A549 treated with ZK216348 at 1 μM for 4 hours (cell line): ENCODE measurements around the gene FAM76A. TPM values are rescaled to one million over a fixed set of nuclear protein-coding genes. Genes with fewer than 3 reads are reported as not detected.

Experiments
- total RNA-seq: library from RNA; stranded (reverse); fragments of 200-300 nt; extraction: Qiagen RNA extraction; gene quantifications from 5 replicates; pipeline ENCODE4 v1.2.3, GENCODE V29; 2022; ENCODE audit warnings: low read depth

FAM76A gene
- total RNA-seq, result 5.4 to 7.8 TPM (median 6.0 TPM) in 5 replicates

DNA sequence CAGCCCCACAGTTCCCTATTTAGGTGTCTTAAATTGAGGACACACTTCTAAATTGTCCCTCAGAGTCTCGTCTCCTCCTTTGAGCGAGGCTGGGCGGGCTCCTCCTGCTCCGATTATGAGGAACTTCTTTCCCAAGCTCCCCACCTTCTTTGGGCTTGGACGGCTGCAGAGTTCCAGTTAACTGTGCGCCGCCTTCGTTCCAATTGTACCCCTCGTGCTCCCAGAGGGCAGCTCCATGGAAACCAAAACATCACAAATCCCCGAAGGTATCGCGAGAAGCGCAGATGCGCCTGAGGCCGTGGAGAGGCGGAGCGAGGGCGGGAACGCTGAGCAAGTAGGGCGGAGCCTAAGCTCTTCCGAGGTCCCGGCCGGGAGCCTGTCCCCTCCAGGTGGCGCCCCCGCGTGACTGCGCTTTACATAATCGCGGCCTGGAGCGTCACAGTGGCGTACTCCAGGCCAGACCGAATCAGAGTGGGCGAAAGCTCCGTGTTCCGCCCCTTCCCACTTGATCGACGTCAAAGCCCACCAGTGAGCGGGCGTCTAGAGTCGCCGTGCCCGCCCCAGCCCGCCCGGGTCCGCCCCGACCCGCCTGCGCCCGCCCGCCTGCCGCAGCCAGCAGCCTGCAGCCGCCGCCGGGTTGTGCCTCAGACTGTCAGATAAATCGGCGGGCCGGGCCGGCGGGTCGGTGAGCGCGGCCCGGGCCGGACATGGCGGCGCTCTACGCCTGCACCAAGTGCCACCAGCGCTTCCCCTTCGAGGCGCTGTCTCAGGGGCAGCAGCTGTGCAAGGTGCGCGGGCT, at the start of gene FAM76A:
Gene FAM76A, plus strand, starts transcription at position 588 of the 799 bp plus-strand sequence. Its CDS starts 120 bp downstream, at position 708.

DNA sequence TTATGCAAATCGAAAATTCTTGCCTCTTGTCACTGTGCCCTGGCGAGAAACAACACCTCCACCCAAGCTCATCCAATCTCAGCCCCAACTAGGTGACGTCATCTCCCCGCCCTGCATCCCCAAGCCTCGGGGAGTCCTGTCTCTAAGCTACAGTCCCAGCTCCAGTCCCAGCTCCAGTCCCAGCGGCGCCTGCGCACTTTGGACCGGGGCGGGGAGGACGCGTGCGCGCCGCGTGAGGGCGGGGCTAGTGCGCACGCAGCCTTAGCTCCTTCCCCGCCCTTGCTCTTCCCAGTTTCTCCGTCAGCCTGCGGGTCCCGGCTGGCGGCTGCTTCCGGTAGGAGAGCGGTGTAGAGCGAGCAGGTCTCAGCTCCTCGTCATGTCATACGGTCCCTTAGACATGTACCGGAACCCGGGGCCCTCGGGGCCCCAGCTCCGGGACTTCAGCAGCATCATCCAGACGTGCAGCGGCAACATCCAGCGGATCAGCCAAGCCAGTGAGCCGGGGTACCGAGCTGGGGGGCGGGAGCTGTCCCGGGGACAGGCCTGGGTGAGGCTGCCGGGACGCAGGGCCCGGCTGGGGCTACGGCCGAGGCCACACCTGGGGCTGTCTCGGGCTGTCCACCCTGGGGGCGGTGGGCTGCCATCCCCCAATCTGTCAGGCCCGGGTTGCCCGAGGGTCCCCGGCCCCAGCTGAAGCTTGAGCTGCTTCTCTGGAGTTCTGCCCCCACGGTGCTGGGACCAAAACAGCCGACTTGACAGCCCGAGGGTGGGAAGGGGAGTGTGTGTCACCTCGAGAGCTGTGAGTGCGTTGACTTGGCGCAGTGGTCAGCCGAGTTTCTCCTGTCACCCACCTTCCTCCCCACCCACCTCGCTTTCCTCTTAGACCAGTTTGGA, 47.4 kb downstream of the FAM76A start, which contains the start of gene STX12:
Gene STX12, plus strand, starts transcription at position 288 of the 894 bp plus-strand sequence. Its CDS starts 89 bp downstream, at position 377.

Other genes with a start within 250 kb of the FAM76A start
- 42.5 to 64.6 TPM (median 54.2 TPM) in 5 replicates for gene WASF2, start 235.8 kb upstream of the FAM76A start, total RNA-seq
- gene AHDC1, start 121.8 kb upstream of the FAM76A start, total RNA-seq, result 11.0 to 25.5 TPM (median 20.2 TPM) in 5 replicates
- 0.07 TPM in 1 of 5 replicates, not detected in the others for gene FGR, start 90.8 kb upstream of the FAM76A start, total RNA-seq
- 7.3 to 14.3 TPM (median 11.8 TPM) in 5 replicates for gene IFI6, start 53.8 kb upstream of the FAM76A start, total RNA-seq
- gene STX12, start 47.3 kb downstream of the FAM76A start, total RNA-seq, result 6.7 to 11.3 TPM (median 10.0 TPM) in 5 replicates
- 35.4 to 40.1 TPM (median 36.5 TPM) in 5 replicates for gene PPP1R8, start 104.8 kb downstream of the FAM76A start, total RNA-seq
- gene THEMIS2, start 146.6 kb downstream of the FAM76A start, total RNA-seq, result 0.53 to 1.1 TPM (median 0.74 TPM) in 5 replicates
- gene RPA2, start 188.6 kb downstream of the FAM76A start, total RNA-seq, result 33.4 to 41.6 TPM (median 36.0 TPM) in 5 replicates
- gene SMPDL3B, start 209.0 kb downstream of the FAM76A start, total RNA-seq, result 1.1 to 1.5 TPM (median 1.2 TPM) in 5 replicates
- 3.2 to 6.0 TPM (median 5.4 TPM) in 5 replicates for gene XKR8, start 234.0 kb downstream of the FAM76A start, total RNA-seq